Muscle layer of duodenum (tissue), 2 donors: ENCODE measurements around the gene ATG9A.

ENCODE experiments used
- H3K27ac ChIP-seq: one replicate; pipeline ENCODE4 v1.7.0; 2013; ENCODE audit warnings: mild to moderate bottlenecking, low read length
- H3K27me3 ChIP-seq: one replicate; pipeline ENCODE4 v1.7.0; 2013; ENCODE audit warnings: low read depth, mild to moderate bottlenecking, control low read depth, low read length
- H3K36me3 ChIP-seq, 2 donors: one replicate each; pipeline ENCODE4 v1.7.0; 2013; ENCODE audit warnings: low read length in 2 of 2, control low read depth in 1 of 2, mild to moderate bottlenecking in 1 of 2; ENCODE audit not compliant: insufficient read depth in 2 of 2, control insufficient read depth in 1 of 2
- H3K4me1 ChIP-seq, 2 donors: one replicate each; pipeline ENCODE4 v1.7.0; 2013; ENCODE audit warnings: low read length in 2 of 2, mild to moderate bottlenecking in 2 of 2, control low read depth in 1 of 2, moderate library complexity in 1 of 2; ENCODE audit not compliant: insufficient read depth in 2 of 2, control insufficient read depth in 1 of 2
- H3K4me3 ChIP-seq, 2 donors: one replicate each; pipeline ENCODE4 v1.7.0; 2013; ENCODE audit warnings: low read length in 2 of 2, low read depth in 1 of 2, mild to moderate bottlenecking in 1 of 2
- H3K9me3 ChIP-seq, 2 donors: one replicate each; pipeline ENCODE4 v1.7.0; 2013; ENCODE audit warnings: low read length in 2 of 2, control low read depth in 1 of 2, mild to moderate bottlenecking in 1 of 2; ENCODE audit not compliant: control insufficient read depth in 1 of 2
- donor health status: healthy.

The ATG9A gene

DNA sequence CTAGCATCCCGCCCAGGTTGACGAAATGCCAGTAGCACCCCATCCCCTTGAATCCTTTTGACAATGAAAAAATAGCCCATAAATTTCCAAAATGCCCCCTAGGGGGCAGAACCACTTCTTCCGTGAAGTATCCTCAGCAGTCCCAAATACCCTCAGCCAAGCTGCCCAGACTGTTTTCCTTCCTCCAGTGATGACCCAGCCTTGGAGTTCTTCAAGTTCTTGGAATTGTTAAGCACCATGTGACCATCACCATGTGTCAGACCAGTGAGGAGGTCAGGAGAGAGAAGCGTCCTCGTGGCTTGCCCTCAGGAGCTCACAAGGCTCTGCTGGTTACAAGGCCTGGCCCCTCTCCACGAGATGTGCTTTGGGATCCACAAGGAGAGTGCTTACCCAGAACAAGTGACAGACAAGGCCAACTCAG is 58.2 kb downstream of the ATG9A start:
- H3K27ac ChIP-seq = peak overlapping the region; percentile 62
- H3K9me3 ChIP-seq = no peaks in the 10 kb centered on the region
- H3K36me3 ChIP-seq = peaks cover 27 to 33% of the 10 kb centered on the region in 2 donors
- peaks cover 7 to 24% of the 10 kb centered on the region in 2 donors for H3K4me1 ChIP-seq
- H3K27me3 ChIP-seq = no peaks in the 10 kb centered on the region
- no peak overlapping the region for H3K4me3 ChIP-seq

DNA sequence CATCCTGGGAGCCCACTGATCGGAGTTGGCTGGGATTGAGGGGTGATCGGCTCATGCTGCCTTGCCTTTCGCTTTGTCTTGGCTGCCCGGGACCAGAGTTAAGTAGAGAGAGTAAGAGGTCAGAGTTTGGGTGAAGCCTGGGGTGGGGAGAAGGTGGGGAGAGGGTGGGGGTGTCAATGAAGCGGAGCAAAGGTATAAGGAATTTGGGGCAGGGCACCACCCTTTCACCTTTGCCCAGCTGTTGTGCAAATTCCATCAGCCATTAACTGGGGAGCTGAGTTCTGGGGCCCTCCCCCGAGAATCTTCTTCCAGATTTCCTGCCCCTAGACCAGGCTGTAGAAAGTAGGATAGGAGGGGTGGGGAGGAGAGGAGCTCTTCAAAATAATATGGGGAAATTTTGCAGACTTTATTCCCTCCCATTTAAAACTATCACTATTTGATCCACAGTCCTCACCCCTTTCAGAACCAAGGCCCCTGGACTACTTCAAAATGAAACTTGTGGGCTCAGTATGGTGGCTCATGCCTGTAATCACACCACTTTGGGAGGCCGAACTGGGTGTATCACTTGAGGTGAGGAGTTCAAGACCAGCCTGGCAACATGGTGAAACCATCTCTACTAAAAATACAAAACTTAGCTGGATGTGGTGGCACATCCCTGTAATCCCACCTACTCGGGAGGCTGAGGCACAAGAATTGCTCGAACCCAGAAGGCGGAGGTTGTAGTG is 59.3 kb downstream of the ATG9A start, which contains the start of gene SLC23A3:
Gene SLC23A3 (minus strand): TSS at position 100 of the 725 bp plus-strand sequence. CDS start 45 bp downstream, at position 55.
- H3K27me3 ChIP-seq = no peaks in the 10 kb centered on the region
- peaks cover 0 to 14% of the 10 kb centered on the region in 2 donors for H3K4me1 ChIP-seq
- no peak within 1 kb of the TSS for H3K27ac ChIP-seq
- H3K36me3 ChIP-seq = peaks cover 27 to 33% of the 10 kb centered on the region in 2 donors
- no peak within 1 kb of the TSS for H3K4me3 ChIP-seq
- no peaks in the 10 kb centered on the region for H3K9me3 ChIP-seq
